IMR-90 (cell line): ENCODE results near the gene CCNB1.

Source experiments
- BHLHE40 ChIP-seq: fragments of 150-350 bp; IDR thresholded peaks from 2 replicates; pipeline ENCODE4 v1.6.1; 2016; ENCODE audit warnings: mild to moderate bottlenecking, low read depth, low read length
- CEBPB ChIP-seq: IDR thresholded peaks from 2 replicates; pipeline ENCODE4 v1.6.1; 2012; ENCODE audit warnings: low read depth, low read length, improper control_type of control experiment
- CTCF ChIP-seq: conservative IDR thresholded peaks from 2 replicates; pipeline ENCODE4 v1.5.1; 2012; ENCODE audit warnings: mild to moderate bottlenecking, low read depth, low read length, improper control_type of control experiment
- MAFK ChIP-seq: IDR thresholded peaks from 2 replicates; pipeline ENCODE4 v1.6.1; 2012; ENCODE audit warnings: low read depth, low read length, improper control_type of control experiment
- MAZ ChIP-seq: IDR thresholded peaks from 2 replicates; pipeline ENCODE4 v1.6.1; 2012; ENCODE audit warnings: low read depth, mild to moderate bottlenecking, low read length, improper control_type of control experiment, moderate library complexity, borderline replicate concordance
- MXI1 ChIP-seq: IDR thresholded peaks from 2 replicates; pipeline ENCODE4 v1.6.1; 2012; ENCODE audit warnings: low read depth, mild to moderate bottlenecking, low read length, moderate library complexity, borderline replicate concordance
- NFE2L2 ChIP-seq: fragments of 150-350 bp; IDR thresholded peaks from 2 replicates; pipeline ENCODE4 v1.6.1; 2016; ENCODE audit warnings: low read depth, mild to moderate bottlenecking, low read length
- POLR2A ChIP-seq: IDR thresholded peaks from 2 replicates; pipeline ENCODE4 v1.6.1; 2012; ENCODE audit warnings: mild to moderate bottlenecking, low read depth, low read length
- RAD21 ChIP-seq: IDR thresholded peaks from 2 replicates; pipeline ENCODE4 v1.6.1; 2012; ENCODE audit warnings: low read length, improper control_type of control experiment
- RFX5 ChIP-seq: IDR thresholded peaks from 2 replicates; pipeline ENCODE4 v1.8.0; 2012; ENCODE audit warnings: low read depth, mild to moderate bottlenecking, low read length, moderate library complexity
- SMC3 ChIP-seq: fragments of 150-350 bp; IDR thresholded peaks from 2 replicates; pipeline ENCODE4 v1.6.1; 2016; ENCODE audit warnings: low read depth, mild to moderate bottlenecking, antibody characterized with exemption, low read length, moderate library complexity
- TF ChIP-seq, protein P1 (sequence below): fragments of 150-350 bp; IDR thresholded peaks from 2 replicates; pipeline ENCODE4 v1.6.1; 2017; ENCODE audit warnings: mild to moderate bottlenecking, antibody characterized with exemption, low read length, low read depth
- TF ChIP-seq, protein P2 (sequence below): fragments of 150-350 bp; IDR thresholded peaks from 2 replicates; pipeline ENCODE4 v1.6.1; 2016; ENCODE audit warnings: low read depth, mild to moderate bottlenecking, low read length, moderate library complexity, borderline replicate concordance

- TF ChIP-seq RFX5 (no peak), CTCF (no peak), RAD21 (no peak), MAFK (no peak), MAZ (no peak), POLR2A (no peak), SMC3 (no peak), MXI1 (no peak), CEBPB (no peak), BHLHE40 (no peak), NFE2L2 (no peak)
- TF ChIP-seq, protein P1, sequence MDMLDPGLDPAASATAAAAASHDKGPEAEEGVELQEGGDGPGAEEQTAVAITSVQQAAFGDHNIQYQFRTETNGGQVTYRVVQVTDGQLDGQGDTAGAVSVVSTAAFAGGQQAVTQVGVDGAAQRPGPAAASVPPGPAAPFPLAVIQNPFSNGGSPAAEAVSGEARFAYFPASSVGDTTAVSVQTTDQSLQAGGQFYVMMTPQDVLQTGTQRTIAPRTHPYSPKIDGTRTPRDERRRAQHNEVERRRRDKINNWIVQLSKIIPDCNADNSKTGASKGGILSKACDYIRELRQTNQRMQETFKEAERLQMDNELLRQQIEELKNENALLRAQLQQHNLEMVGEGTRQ, result no peak
- TF ChIP-seq, protein P2, sequence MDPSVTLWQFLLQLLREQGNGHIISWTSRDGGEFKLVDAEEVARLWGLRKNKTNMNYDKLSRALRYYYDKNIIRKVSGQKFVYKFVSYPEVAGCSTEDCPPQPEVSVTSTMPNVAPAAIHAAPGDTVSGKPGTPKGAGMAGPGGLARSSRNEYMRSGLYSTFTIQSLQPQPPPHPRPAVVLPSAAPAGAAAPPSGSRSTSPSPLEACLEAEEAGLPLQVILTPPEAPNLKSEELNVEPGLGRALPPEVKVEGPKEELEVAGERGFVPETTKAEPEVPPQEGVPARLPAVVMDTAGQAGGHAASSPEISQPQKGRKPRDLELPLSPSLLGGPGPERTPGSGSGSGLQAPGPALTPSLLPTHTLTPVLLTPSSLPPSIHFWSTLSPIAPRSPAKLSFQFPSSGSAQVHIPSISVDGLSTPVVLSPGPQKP, result no peak
Measured at GRCh38 chr5:69225860-69226259, 58.9 kb downstream of the CCNB1 start.
